ENCODE data around the gene ATP10A.

The ATP10A gene

GRCh38 chr15:25712192-25712960, 150.8 kb downstream of the ATP10A start:
- no peak overlapping the region for H3K4me3 ChIP-seq (ENCODE audit: low read depth, low read length)
- DNase-seq (ENCODE audit: low read depth) = no peak
- no peak for TF ChIP-seq CTCF (IDR thresholded peaks at IDR 0.05; ENCODE audit: low read depth, low read length, missing control alignments)
- in situ Hi-C loops (cut with HindIII; ENCODE audit: low sequenced_read_pairs) = no loop called here

- H3K4me3 ChIP-seq (ENCODE audit: low read depth, low read length) = no peak overlapping the region
- in situ Hi-C loops (cut with HindIII; ENCODE audit: low sequenced_read_pairs) = no loop called here
- DNase-seq (ENCODE audit: low read depth) = no peak
- no peak for TF ChIP-seq CTCF (IDR thresholded peaks at IDR 0.05; ENCODE audit: low read depth, low read length, missing control alignments)
These were observed 151.4 kb downstream of the ATP10A start for GRCh38 chr15:25711691-25712090.

- no peak overlapping the region for H3K4me3 ChIP-seq (ENCODE audit: low read depth, low read length)
- no peak for DNase-seq (ENCODE audit: low read depth)
- in situ Hi-C loops (cut with HindIII; ENCODE audit: low sequenced_read_pairs) = no loop called here
- TF ChIP-seq CTCF (IDR thresholded peaks at IDR 0.05; ENCODE audit: low read depth, low read length, missing control alignments) = no peak
These were observed 152.0 kb downstream of the ATP10A start for GRCh38 chr15:25711164-25711563.

GRCh38 chr15:25710184-25710583, 152.9 kb downstream of the ATP10A start:
- peak; percentile 60 for TF ChIP-seq CTCF (IDR thresholded peaks at IDR 0.05; ENCODE audit: low read depth, low read length, missing control alignments)
- no peak for DNase-seq (ENCODE audit: low read depth)
- no peak overlapping the region for H3K4me3 ChIP-seq (ENCODE audit: low read depth, low read length)
- in situ Hi-C loops (cut with HindIII; ENCODE audit: low sequenced_read_pairs) = no loop called here

GRCh38 chr15:25709437-25710159, 153.5 kb downstream of the ATP10A start:
- no peak overlapping the region for H3K4me3 ChIP-seq (ENCODE audit: low read depth, low read length)
- no peak for TF ChIP-seq CTCF (IDR thresholded peaks at IDR 0.05; ENCODE audit: low read depth, low read length, missing control alignments)
- in situ Hi-C loops (cut with HindIII; ENCODE audit: low sequenced_read_pairs) = no loop called here
- DNase-seq (ENCODE audit: low read depth) = no peak

GRCh38 chr15:25708391-25708790, 154.7 kb downstream of the ATP10A start:
- H3K4me3 ChIP-seq (ENCODE audit: low read depth, low read length) = no peak overlapping the region
- no peak for TF ChIP-seq CTCF (IDR thresholded peaks at IDR 0.05; ENCODE audit: low read depth, low read length, missing control alignments)
- no peak for DNase-seq (ENCODE audit: low read depth)
- in situ Hi-C loops (cut with HindIII; ENCODE audit: low sequenced_read_pairs) = no loop called here
